GM18499 (cell line): ENCODE results near the gene VARS2.
A peak's percentile ranks its signal among the peaks of the same experiment; 100 is the strongest.
"Not testable (repeated sequence)": the region's sequence is repeated elsewhere in the genome, so short reads cannot be mapped to it uniquely, and the experiment has no call there.

Source experiments
- ATAC-seq: cut with Tn5 transposase; IDR thresholded peaks from one replicate; pipeline ENCODE4 v1.9.1; 2021; ENCODE audit warnings: moderate number of reproducible peaks; ENCODE audit not compliant: insufficient read depth, unreplicated experiment

VARS2 gene

GRCh38 chr6:30895343-30895742, 18.7 kb upstream of the VARS2 start:
- no peak for ATAC-seq

GRCh38 chr6:30896541-30896940, 17.5 kb upstream of the VARS2 start:
- no peak for ATAC-seq

GRCh38 chr6:30897882-30898281, 16.2 kb upstream of the VARS2 start:
- no peak for ATAC-seq

GRCh38 chr6:30898750-30899360, 15.2 kb upstream of the VARS2 start:
- no peak for ATAC-seq

- ATAC-seq, result no peak
These were observed 13.1 kb upstream of the VARS2 start for GRCh38 chr6:30900863-30901417.

GRCh38 chr6:30901436-30901835, 12.6 kb upstream of the VARS2 start:
- no peak for ATAC-seq

GRCh38 chr6:30902196-30902595, 11.8 kb upstream of the VARS2 start:
- not testable (repeated sequence) for ATAC-seq

GRCh38 chr6:30902709-30903108, 11.3 kb upstream of the VARS2 start:
- no peak for ATAC-seq

GRCh38 chr6:30903236-30903635, 10.8 kb upstream of the VARS2 start:
- ATAC-seq, result no peak

GRCh38 chr6:30907290-30907757, 6.7 kb upstream of the VARS2 start:
- not testable (repeated sequence) for ATAC-seq

GRCh38 chr6:30907758-30908591, 6.1 kb upstream of the VARS2 start, which contains the start of gene GTF2H4:
Gene GTF2H4 (plus strand): TSS chr6:30908207.
- peak; percentile 87 for ATAC-seq

GRCh38 chr6:30908700-30909099, 5.3 kb upstream of the VARS2 start:
- ATAC-seq, result no peak

GRCh38 chr6:30910473-30910872, 3.6 kb upstream of the VARS2 start:
- not testable (repeated sequence) for ATAC-seq

GRCh38 chr6:30912746-30913520, 1.1 kb upstream of the VARS2 start:
- no peak for ATAC-seq

- no peak for ATAC-seq
These were observed 340 bp upstream of the VARS2 start for GRCh38 chr6:30913721-30914075.

- no peak for ATAC-seq
These were observed 984 bp downstream of the VARS2 start for GRCh38 chr6:30914854-30915590.

- no peak for ATAC-seq
These were observed 1.5 kb downstream of the VARS2 start for GRCh38 chr6:30915591-30915946.

- no peak for ATAC-seq
These were observed 3.0 kb downstream of the VARS2 start for GRCh38 chr6:30917041-30917440.

- no peak for ATAC-seq
These were observed 3.4 kb downstream of the VARS2 start for GRCh38 chr6:30917487-30917886.

GRCh38 chr6:30918670-30919069, 4.6 kb downstream of the VARS2 start:
- ATAC-seq, result no peak
